ENCODE results near the gene CMIP. TPM values are rescaled to one million over a fixed set of nuclear protein-coding genes. Genes with fewer than 3 reads are reported as not detected.

The CMIP gene
- total RNA-seq, 1 experiment from 2014 or later, result 48.2 TPM

DNA sequence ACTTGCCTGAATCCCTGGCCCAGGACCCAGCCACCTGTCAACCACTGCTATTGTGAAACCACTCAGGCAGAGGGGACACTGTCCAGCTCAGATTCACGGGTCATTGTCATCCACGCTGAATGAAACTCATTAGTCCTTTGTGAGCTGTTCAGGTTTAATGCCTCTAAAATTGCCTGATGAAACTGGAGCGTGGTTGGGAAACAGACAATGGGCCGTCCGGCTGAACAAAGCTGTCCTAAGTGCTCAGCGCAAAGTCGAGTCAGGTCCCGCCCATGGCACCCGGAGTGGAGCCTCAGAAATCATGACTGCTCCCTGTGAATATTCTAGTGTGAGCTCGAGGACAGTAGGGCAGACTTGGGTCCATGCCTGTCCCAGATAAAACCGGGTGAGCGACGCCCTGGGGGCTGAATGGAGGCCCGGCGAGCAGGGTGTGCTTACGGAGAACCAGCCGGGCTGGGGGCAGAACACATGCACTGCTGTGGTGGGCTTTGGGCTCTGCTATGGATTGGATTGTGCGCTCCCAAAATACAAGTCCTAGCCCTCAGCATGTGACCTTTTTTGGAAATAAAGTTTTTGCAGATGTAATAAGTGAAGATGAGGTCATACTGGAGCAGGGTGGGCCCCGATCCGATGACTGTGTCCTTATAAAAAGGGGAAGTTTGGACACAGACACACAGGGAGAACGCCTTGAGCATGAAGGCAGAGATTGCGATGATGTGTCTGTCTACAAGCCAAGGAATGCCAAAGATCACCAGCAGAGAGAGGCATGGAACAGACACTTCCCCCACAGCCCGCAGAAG lies 12.9 kb upstream of the CMIP start:
- H2AFZ ChIP-seq (ENCODE audit: low read length), result no peak overlapping the region
- no peak for TF ChIP-seq CTCF (conservative IDR thresholded peaks at IDR 0.05)
- Mint-ChIP-seq H3K27me3 (ENCODE audit: low read depth) (peaks cover 2% of the 10 kb centered on the region), H3K36me3 (ENCODE audit: insufficient read depth in 1 of 3, low read depth in 3 of 3) (no peaks in the 10 kb centered on the region), H3K4me3 (no peak overlapping the region), H3K27ac (no peak overlapping the region), H3K9me3 (no peaks in the 10 kb centered on the region), H3K4me1 (peaks cover 13 to 18% of the 10 kb centered on the region in 2 experiments)
- H4K20me1 ChIP-seq (ENCODE audit: control insufficient read depth, insufficient read depth, insufficient read length), result no peaks in the 10 kb centered on the region
- H4K91ac ChIP-seq (ENCODE audit: insufficient read length, low read depth, low read length), result no peak overlapping the region
- H3K9ac ChIP-seq (ENCODE audit: extremely low read depth, insufficient read length, low read length), result no peak overlapping the region
- no peak overlapping the region for H2BK120ac ChIP-seq (ENCODE audit: low read depth, low read length, poor library complexity, severe bottlenecking)
- H2BK20ac ChIP-seq (ENCODE audit: low read depth, low read length, poor library complexity, severe bottlenecking), result no peak overlapping the region
- H4K5ac ChIP-seq (ENCODE audit: insufficient read length, low read depth, low read length), result no peak overlapping the region
- no peak overlapping the region for H3K23ac ChIP-seq (ENCODE audit: insufficient read length, low read depth, low read length)
- H3K14ac ChIP-seq (ENCODE audit: insufficient read depth, low read length), result no peak overlapping the region; the same call in 1 of the 2 replicates
- no peak overlapping the region for H2AK5ac ChIP-seq (ENCODE audit: insufficient read length, low read length)
- H2BK12ac ChIP-seq (ENCODE audit: insufficient read length, low read depth, low read length), result no peak overlapping the region
- H4K8ac ChIP-seq (replicated peaks; ENCODE audit: insufficient read length, low read depth, low read length), result no peak overlapping the region
- DNase-seq, result no peak
- H3K27me3 ChIP-seq (ENCODE audit: insufficient read depth, low read length), result no peaks in the 10 kb centered on the region; the same call in 1 of the 2 replicates
- H3K4me1 ChIP-seq (ENCODE audit: insufficient read depth, low read length), result no peaks in the 10 kb centered on the region; the same call in 1 of the 2 replicates
- no peak overlapping the region for H2BK15ac ChIP-seq (ENCODE audit: low read depth, low read length)
- no peak overlapping the region for H3K4me2 ChIP-seq (ENCODE audit: insufficient read depth, insufficient read length, low read length)
- H3T11ph ChIP-seq (ENCODE audit: low read length), result no peak overlapping the region
- H3K18ac ChIP-seq (ENCODE audit: insufficient read length, low read depth, low read length), result no peak overlapping the region
- H3K9me3 ChIP-seq (ENCODE audit: control insufficient read depth, low read depth, low read length), result no peaks in the 10 kb centered on the region
- H3K27ac ChIP-seq (ENCODE audit: insufficient read length, low read depth, low read length), result no peak overlapping the region
- no peaks in the 10 kb centered on the region for H3K79me2 ChIP-seq (ENCODE audit: insufficient read depth, low read length)
- no peaks in the 10 kb centered on the region for H3K23me2 ChIP-seq (ENCODE audit: insufficient read length, low read depth, low read length, poor library complexity, severe bottlenecking)
- H3K79me1 ChIP-seq (ENCODE audit: insufficient read depth, low read depth, low read length, poor library complexity, severe bottlenecking), result no peaks in the 10 kb centered on the region
- no peak overlapping the region for H3K56ac ChIP-seq (ENCODE audit: insufficient read length, low read depth, low read length)
- no CpG with 5 or more reads among the region's 23 CpGs for WGBS (ENCODE audit: extremely low coverage, insufficient read length, low lambda C conversion rate)
- H2BK5ac ChIP-seq (ENCODE audit: insufficient read length, low read length), result no peak overlapping the region
- no peak overlapping the region for H3K4ac ChIP-seq (ENCODE audit: low read depth, low read length)

Data from H9 (cell line).